AG04449 (cell line): ENCODE results near the gene NAB2.

Source experiments
- CTCF ChIA-PET: fragments of 350-600 bp; formaldehyde crosslinking; extraction: SDS; loops from one replicate; lab custom pipeline; 2021; ENCODE audit warnings: antibody characterized with exemption; lab: Yijun Ruan, JAX
- POLR2A ChIA-PET: fragments of 400-600, 350-600 bp; formaldehyde crosslinking; extraction: SDS; loops from one replicate; lab custom pipeline; 2020; ENCODE audit warnings: antibody characterized with exemption, inconsistent platforms; lab: Yijun Ruan, JAX
- DNase-seq: peaks from one replicate; pipeline ENCODE4 v3.0.0-alpha.2; 2010; ENCODE audit warnings: low read depth, low spot score
- H3K4me3 ChIP-seq: 2 replicates; pipeline ENCODE4 v1.5.1; 2011; ENCODE audit warnings: low read depth, mild to moderate bottlenecking, control low read depth, low read length
- TF ChIP-seq, protein P1 (sequence below): IDR thresholded peaks from one replicate; pipeline ENCODE4 v1.5.1; 2011; ENCODE audit warnings: mild to moderate bottlenecking, moderate library complexity, low read length, control low read depth, inconsistent platforms; ENCODE audit not compliant: insufficient read depth; ENCODE audit errors: missing control alignments

NAB2 gene

GRCh38 chr12:57104292-57104910, 15.5 kb downstream of the NAB2 start:
- TF ChIP-seq, protein P1, sequence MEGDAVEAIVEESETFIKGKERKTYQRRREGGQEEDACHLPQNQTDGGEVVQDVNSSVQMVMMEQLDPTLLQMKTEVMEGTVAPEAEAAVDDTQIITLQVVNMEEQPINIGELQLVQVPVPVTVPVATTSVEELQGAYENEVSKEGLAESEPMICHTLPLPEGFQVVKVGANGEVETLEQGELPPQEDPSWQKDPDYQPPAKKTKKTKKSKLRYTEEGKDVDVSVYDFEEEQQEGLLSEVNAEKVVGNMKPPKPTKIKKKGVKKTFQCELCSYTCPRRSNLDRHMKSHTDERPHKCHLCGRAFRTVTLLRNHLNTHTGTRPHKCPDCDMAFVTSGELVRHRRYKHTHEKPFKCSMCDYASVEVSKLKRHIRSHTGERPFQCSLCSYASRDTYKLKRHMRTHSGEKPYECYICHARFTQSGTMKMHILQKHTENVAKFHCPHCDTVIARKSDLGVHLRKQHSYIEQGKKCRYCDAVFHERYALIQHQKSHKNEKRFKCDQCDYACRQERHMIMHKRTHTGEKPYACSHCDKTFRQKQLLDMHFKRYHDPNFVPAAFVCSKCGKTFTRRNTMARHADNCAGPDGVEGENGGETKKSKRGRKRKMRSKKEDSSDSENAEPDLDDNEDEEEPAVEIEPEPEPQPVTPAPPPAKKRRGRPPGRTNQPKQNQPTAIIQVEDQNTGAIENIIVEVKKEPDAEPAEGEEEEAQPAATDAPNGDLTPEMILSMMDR, result no peak
- H3K4me3 ChIP-seq, result no peak overlapping the region
- CTCF ChIA-PET, result interaction anchor here (1.0 to 13.0 kb wide), 6 partner anchors 8 to 79 kb away, joined by 3 to 218 read pairs (median 8); partner anchors contain the start of gene NAB2
- DNase-seq, result no peak
- POLR2A ChIA-PET, result interaction anchor here (1.0 to 2.7 kb wide), 4 partner anchors 10 to 35 kb away, joined by 3 to 12 read pairs (median 6); no protein-coding TSS in a partner anchor

- DNase-seq, result no peak
- no peak overlapping the region for H3K4me3 ChIP-seq
- POLR2A ChIA-PET, result interaction anchor here (1.0 to 7.7 kb wide), 4 partner anchors 8 to 36 kb away, joined by 3 to 64 read pairs (median 10); no protein-coding TSS in a partner anchor
- CTCF ChIA-PET, result interaction anchor here (1.1 to 13.0 kb wide), 5 partner anchors 11 to 78 kb away, joined by 3 to 218 read pairs (median 4); partner anchors contain the start of gene NAB2
- TF ChIP-seq, protein P1, result no peak
These were observed 16.3 kb downstream of the NAB2 start for GRCh38 chr12:57105011-57105753.

DNA sequence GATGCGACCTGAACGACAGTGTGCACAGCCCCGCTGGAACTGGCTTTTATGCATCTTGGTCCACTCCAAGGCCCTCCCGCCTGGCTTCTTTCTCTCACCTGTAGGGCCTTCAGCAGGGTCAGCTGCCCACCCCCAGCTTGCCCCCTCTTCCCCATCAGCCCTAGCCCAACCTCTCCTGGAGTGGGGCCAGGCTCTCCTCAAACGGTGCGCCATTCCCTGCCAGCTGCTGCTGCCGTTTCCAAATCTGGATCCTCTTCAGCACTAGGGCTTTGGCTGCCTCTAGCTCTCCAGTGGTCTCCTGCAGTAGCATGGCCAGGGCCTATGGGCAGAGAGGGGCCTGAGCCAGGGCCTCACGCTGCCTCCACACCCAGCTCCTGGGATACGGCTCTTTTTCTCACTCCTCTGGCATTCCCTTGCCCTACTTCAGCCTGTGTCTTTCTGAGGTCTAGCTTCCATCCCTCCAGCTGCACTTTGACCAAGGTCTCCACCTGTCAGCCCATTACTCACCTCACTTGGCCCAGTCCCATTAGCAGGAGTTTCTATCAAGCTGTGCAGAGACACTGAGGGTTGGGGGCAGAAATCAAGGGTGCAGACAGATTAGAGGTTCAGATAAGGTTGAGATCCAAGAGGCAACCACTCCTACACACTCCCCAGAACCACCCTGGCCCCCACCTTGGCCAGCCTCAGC, 17.3 kb downstream of the NAB2 start:
- TF ChIP-seq, protein P1, result no peak
- DNase-seq, result no peak
- ChIA-PET CTCF (interaction anchor here (1.0 to 13.0 kb wide), 8 partner anchors 12 to 136 kb away, joined by 3 to 218 read pairs (median 4); partner anchors contain the start of gene NAB2), POLR2A (interaction anchor here (1.0 to 7.7 kb wide), 3 partner anchors 9 to 15 kb away, joined by 5 to 64 read pairs (median 12); no protein-coding TSS in a partner anchor)
- H3K4me3 ChIP-seq, result no peak overlapping the region

DNA sequence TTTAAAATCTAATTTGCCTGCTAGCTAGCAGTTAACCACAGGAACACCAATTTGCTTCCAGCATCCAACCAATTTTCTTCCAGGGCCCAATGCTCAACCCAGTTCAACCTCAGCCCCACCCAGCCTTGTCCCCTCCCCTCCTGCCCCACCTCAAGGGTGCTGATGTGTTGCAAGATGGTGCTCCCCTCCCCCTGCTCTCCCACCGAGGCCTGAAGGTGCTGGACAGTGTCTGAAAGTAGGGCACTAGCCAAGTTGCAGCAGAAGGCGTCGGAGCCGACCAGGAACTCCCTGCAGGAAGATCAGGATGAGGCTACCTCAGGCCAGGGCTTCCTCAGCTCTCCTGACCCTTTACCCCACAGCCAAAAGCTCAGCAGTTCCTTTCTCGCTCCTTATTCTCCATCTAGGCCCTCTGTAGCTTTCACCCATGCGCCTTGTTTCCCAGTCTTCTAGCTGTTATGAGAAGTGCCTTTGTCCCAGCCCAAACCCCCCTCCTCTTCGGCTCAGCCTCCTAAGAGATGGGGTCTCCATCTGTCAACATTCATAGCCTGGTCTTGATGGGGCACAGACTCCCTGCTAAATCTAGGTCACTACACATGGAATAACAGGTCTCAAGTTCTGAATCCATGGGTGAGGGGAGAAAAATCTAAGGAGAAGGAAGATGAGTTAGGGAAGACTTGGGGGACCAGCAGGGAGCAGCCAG, 18.7 kb downstream of the NAB2 start:
- ChIA-PET CTCF (interaction anchor here (0.9 to 13.0 kb wide), 10 partner anchors 13 to 136 kb away, joined by 3 to 218 read pairs (median 4); partner anchors contain the start of genes NAB2 and SHMT2), POLR2A (interaction anchor here (1.0 to 7.7 kb wide), 3 partner anchors 10 to 14 kb away, joined by 5 to 64 read pairs (median 6); no protein-coding TSS in a partner anchor)
- H3K4me3 ChIP-seq, result no peak overlapping the region
- DNase-seq, result no peak
- TF ChIP-seq, protein P1, result no peak

DNA sequence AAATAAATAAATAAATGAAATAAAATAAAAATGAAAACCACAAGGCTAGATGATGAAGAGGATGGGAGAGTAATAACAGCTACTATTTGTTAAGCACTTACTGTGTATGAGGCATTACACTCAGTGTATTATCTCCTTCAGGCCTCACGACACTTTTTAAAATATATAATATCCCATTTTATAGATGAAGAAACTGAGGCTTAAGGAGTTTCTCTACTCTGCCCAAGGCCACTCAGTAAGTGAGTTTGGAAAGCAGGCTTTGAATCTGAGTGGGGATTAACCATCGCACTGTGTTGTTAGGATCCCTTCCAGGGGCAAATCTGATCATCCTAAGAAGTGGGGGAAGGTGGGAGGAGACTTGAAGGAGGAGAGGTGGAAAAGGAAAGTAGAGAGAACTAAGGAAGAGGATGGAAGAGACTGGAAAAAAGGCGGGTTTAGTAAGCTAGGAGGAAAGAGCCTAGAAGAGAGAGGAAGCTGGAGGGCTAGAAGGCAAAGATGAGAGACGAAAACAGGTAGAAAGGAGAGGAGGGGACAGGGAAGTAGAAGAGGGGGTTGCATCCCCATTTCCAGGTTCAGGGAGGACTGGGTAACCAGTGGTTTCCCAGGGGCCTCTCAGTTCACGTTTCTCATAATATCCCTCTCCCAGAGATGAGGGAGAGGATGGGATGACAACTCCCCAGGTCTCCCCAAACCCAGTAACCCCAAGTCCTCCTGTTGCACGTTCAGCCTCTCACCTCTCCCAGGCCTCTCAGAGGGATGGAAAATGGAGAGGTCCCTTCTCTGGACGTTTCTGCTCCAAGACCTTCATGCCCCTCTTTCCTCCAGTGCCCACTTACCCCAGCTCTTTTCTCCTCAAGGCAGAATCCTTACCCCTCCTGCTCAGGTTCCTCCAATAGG, 20.5 kb downstream of the NAB2 start:
- no peak for DNase-seq
- TF ChIP-seq, protein P1, result no peak
- peak overlapping the region; percentile 73 for H3K4me3 ChIP-seq
- POLR2A ChIA-PET, result interaction anchor here (0.6 to 7.7 kb wide), 6 partner anchors 12 to 63 kb away, joined by 3 to 64 read pairs (median 12); partner anchors contain the start of genes LRP1 and NEMP1
- CTCF ChIA-PET, result interaction anchor here (0.6 to 13.0 kb wide), 9 partner anchors 14 to 104 kb away, joined by 3 to 218 read pairs (median 19); partner anchors contain the start of genes LRP1, NAB2 and ZBTB39
